Ishikawa (cell line): ENCODE measurements around the gene PEX5.

Experiments
- CEBPB ChIP-seq: IDR thresholded peaks from 2 replicates; pipeline ENCODE4 v1.6.1; 2012
- CREB1 ChIP-seq: IDR thresholded peaks from 2 replicates; pipeline ENCODE4 v1.6.1; 2012; ENCODE audit warnings: low read depth
- EGR1 ChIP-seq: IDR thresholded peaks from 2 replicates; pipeline ENCODE4 v1.6.1; 2012
- EP300 ChIP-seq: IDR thresholded peaks from 2 replicates; pipeline ENCODE4 v1.6.1; 2012; ENCODE audit warnings: borderline replicate concordance
- TAF1 ChIP-seq: IDR thresholded peaks from 2 replicates; pipeline ENCODE4 v1.6.1; 2012; ENCODE audit warnings: low read depth, mild to moderate bottlenecking
- TCF12 ChIP-seq: IDR thresholded peaks from 2 replicates; pipeline ENCODE4 v1.6.1; 2012; ENCODE audit warnings: low read depth
- ZBTB7A ChIP-seq: IDR thresholded peaks from 2 replicates; pipeline ENCODE4 v1.6.1; 2012; ENCODE audit warnings: low read depth

Gene PEX5

DNA sequence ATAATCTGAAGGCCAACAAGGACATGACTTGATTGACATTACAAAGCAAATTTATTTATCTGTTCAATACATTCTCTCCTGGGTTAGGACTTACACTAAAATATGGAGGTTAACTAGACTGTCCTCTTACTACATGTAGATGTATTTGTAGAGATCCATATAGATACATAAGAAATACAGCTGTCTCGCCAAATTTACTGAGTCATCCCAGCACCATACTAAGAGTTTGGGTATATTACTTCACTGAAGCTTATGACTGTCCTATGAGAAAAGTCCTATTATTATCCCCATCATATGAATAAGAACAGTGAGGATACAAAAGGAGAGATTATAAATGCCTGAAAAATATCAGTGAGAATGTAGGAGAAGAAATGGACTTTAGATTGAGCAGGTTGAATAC, 69.6 kb downstream of the PEX5 start:
- TF ChIP-seq EGR1 (no peak), CREB1 (no peak), TCF12 (no peak), ZBTB7A (no peak), CEBPB (no peak), TAF1 (no peak), EP300 (no peak)
